Colon (tissue), 2 donors: ENCODE data around the gene RANBP17.
A peak's percentile ranks its signal among the peaks of the same experiment; 100 is the strongest.

Experiments used
- FAIRE-seq: peaks from 2 replicates; lab custom pipeline; 2012; peaks lifted over from hg19 to GRCh38; lab: Jason Lieb, UNC
- donor health status: control.
- donor health status: control.

Gene RANBP17

DNA sequence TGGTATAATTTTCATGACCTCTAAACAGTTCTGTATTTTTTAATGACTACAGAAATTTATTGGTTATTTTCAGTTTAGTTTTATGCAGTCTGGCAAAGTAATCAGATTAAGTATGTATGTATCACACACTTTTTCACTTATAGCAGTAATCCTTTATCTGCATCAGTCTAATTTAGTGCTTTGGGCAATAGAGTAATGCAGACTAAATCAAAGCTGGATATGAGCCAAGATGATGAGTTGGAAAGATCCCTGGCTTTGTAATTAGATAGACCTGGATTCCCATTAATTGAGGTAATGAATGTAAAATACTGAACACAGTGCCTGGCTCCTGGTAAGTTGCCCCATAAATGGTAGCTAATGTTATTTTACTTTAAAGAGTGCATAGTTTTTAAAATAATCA, 231.8 kb downstream of the RANBP17 start:
- no peak for FAIRE-seq

DNA sequence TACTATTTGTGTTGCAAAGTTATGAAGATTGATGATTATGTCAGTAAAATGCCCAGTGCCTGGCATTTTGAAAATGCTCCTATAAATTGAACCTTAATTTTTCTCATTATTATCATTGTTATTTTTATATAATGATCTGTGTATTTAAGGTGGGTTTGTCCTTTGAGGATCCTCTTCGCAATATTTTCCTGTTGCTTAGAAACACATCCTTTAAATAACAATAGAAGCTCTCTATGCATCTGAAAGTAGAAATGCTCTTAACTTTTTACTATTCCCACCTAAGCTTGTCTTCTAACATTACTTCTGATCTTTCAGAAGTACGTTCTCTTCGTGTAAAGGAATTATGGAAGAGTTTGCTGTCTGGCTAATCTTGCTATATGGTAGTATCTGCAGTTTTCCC, 232.5 kb downstream of the RANBP17 start:
- FAIRE-seq, result no peak

DNA sequence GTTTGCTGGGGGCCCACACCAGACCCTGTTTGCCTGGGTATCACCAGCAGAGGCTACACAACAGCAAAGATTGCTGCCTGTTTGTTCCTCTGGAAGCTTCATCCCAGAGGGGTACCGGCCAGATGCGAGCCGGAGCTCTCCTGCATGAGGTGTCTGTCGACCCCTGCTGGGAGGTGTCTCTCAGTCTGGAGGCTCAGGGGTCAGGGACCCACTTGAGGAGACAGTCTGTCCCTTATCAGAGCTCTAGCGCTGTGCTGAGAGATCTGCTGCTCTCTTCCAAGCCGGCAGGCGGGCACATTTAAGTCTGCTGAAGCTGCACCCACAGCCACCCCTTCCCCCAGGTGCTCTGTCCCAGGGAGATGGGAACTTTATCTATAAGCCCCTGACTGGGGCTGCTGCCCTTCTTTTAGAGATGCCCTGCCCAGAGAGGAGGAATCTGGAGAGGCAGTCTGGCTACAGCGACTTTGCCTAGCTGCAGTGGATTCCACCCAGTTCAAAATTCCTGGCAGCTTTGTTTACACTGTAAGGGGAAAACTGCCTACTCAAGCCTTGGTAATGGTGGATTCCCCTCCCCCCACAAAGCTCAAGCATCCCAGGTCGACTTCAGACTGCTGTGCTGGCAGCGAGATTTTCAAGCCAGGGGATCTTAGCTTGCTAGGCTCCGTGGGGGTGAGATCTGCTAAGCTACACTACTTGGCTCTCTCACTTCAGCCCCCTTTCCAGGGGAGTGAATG, 241.2 kb downstream of the RANBP17 start:
- FAIRE-seq, result no peak

DNA sequence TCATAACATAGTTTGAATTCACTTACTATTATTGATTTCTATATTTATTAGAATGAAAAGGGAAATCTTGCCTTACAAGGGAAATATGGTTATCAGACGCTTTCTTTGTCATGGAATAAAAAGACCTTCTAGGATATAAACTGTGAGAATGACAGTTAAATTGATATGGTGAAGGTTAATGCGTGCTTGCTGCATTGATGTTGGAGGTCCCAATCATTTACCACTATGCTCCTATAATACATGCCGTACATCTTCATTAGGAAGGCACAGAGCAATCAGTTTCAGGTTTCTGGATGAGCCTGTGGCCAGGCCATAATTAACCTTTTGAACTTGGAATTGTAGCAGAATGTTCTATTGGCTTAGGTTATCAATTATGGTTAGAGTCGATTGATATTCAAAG, 245.9 kb downstream of the RANBP17 start:
- no peak for FAIRE-seq

DNA sequence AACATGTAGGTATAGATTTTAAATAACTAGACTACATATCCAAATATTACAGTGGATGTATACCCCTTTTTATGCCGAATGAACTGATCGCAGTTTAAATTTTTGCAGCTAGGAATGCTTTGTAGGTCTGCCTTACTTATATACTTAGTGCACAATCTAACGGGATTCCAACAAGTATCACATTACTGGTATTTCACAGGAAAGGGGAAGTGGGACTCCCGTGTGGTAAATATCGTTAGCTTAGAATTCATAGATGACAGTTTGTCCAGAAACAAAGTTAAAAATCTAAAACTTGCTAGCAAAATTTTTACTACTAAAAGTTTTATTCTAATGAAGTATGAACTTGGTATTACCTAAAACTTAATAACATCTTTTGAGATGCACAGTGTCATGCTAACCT, 253.7 kb downstream of the RANBP17 start:
- no peak for FAIRE-seq

DNA sequence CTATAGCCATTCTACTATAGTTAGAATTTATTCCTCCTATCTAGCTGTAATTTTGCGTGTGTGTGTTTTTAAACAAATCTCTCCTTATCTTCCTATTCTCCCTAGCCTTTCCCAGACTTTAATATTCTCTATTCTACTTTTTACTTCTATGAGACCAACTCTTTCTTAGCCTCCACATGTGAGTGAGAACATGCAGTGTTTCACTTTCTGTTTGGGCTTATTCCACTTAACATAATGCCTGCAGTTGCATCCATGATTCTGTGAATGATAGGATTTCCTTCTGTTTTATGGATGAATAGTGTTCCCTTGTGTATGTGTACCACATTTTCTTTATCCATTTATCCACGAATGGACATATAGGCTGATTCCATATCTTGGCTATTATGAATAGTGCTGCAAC, 254.9 kb downstream of the RANBP17 start:
- no peak for FAIRE-seq

DNA sequence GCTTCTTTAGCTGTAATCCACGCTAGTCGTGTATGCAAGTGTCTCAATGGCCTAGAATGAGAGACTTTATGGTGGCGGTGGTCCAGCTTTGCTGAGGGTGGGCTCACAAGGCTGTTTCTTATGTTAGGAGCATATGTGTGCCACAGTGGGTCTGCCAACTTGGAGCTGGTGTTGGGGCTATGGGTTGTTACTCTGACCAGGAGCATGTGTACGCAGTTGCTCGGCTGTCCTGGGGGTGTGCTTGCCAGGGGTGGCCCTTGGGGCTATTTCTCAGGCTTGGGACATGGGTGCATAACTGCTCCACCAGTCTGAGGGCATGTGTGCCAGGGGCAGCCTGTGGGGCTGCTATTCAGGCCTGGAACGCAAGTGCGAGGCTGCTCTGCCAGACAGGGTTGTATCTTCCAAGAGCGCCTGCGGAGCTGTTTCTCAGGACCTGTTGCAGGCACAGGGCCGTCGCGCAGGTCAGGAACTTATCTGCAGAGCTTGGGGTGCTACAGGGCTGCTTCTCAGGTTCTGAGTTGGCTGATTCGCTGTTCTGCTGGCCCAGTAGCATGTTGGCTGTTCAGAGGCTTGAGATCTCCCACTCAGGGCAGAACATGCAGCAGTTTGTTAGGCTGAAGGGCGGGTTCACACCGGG, 259.3 kb downstream of the RANBP17 start:
- no peak for FAIRE-seq

DNA sequence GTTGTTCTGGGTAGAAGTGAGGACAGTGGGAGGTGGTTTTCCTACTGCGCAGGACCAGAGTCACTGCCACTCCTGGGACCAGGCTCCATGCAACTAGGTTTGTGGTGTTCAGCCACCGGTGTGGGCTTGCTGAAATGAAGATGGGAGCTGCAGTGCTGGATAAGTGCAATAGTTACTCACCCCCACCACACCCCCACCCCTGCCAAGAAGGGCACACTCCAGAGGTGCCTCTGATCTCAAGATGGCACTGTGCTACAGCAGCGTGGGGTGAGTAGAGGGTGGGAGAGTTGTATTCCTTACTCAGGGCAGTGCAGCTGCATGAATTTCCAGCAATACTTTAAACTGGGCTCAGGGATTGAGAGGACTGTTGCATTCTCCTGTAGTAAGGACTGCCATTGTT, 259.8 kb downstream of the RANBP17 start:
- FAIRE-seq, result no peak

DNA sequence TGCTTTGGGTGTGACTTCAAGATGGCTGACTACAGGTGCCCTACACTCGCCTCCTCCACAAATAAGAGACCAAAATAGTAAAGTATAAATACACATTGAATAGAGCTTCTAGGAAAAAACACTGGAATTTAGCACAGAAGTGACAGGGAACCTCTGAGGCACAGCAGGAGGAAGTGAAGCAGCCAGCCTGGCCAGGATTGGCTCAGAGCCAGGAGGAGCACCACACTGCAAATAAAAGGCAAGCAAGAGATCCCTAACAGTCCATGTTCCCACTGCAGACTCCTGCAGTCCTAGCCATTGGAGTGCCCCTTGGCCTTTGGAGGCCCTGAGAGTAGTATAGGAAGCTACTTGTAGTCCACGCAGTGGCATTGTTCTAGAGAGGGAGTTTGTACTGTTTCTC, 260.6 kb downstream of the RANBP17 start:
- FAIRE-seq, result no peak

DNA sequence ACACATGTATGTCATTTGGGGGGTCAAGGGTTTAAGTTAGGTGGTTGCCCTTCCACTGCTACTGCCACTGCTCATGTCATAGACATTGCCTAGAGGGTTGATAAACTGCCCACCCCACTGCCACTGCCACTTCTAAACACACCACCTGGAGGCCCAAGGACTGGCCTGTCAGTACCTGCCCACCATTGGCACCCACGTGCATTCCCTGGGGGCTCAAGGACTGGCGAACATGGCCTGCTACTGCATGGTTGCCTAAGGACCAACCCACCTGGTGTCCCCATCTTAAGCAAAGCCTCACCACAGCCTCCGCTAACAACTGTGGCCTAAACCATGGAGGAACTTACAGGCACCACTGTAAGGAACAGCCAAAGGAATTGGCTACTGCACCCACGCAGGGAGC, 261.6 kb downstream of the RANBP17 start:
- no peak for FAIRE-seq

DNA sequence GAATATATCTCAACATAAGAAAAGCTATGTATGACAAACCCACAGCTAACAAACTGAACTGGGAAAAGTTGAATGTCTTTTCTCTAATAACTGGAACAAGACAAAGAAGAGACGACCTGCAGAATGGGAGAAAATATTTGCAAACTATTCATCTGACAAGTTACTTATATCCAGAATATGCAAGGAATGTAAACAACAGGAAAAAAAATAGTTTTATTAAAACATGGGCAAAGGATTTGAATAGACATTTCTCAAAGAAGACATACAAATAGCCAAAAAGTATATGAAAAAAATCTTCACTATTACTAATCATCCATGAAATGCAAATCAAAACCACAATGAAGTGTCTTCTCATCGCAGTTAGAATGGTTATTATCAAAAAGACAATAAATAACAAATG, 265.5 kb downstream of the RANBP17 start:
- no peak for FAIRE-seq

DNA sequence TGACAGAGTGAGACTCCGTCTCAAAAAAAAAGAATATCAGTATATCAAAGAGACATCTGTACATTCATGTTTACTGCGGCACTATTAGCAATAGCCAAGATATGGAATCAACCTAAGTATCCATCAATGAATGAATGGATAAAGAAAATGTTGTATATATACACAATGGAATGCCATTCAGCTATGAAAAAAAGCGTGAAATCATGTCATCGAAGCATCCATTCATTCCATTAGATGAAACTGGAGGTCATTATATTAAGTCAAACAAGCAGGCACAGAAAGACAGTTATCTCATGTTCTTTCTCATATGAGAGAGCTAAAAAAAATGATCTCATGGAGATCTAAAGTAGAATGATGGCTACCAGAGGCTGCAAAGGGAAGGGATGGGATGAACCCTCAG, 266.3 kb downstream of the RANBP17 start:
- no peak for FAIRE-seq

DNA sequence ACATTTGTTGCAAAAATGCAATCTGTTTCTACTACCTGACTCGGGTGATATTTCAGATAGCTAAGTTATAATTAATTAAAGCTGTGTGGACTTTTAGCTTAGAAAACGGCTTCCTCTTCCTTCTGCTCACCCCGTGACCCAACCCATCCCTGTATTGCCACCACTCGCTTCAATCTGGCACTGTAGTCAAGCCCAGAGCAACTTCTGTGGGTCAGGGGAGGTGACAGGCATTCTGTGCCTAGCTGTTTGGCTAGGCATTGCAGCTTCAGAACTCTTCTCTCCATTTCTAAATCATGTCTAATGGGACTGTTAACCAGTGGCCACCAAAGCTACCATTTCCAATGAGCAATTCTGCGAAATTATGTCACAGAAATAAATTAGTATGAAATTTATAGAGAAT, 267.5 kb downstream of the RANBP17 start:
- no peak for FAIRE-seq

DNA sequence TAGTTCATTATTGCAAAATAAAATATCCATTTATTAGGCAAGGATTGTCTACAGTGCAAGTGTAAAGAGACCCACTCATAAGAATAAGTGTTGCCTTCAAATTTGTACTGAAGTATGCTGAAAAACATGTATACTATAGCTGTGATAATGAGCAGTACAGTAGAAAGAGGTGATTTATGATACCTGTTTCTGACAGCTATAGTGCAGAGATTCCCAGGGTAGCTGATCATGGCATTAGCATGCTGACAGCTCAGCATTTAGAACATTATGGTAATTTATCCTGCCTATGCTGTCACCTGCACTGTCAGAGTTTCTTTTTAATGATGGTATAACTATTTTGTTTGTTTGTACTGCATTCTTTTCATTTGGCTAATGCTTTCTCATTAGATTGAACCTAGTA, 269.7 kb downstream of the RANBP17 start:
- FAIRE-seq, result no peak

DNA sequence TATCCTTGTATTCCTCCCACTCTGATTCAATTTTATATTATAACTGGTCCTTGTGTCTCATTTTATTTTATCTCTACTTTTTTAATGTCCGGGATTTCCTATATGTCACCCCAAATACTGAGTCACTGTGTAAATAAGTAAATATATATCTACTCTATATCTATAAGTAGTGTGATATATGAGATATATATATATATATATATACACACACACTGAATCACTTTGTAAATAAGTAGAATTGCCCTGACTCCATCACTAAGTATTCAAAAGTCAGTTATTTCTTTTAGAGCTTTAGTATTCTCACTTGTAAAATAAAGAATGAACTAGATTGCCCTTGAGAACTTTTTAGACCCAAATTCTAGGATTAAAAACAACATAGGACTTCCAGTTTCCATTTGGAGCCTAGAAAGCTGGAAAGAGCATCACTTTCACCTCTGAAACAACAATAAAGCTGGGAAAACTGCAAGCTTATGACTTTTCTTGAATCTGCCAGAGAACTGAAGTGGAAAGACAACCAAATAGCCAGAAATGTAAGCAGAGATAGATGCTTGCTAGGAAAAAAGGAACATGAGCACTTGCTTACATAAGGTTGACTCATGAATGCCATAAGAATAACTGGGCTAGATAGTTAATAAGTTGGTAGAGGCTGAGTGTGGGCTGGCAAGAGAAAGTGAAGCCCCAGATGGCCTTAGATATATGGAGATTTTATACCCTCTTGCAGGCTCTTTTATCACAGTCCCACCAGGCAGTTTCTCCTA, 276.1 kb downstream of the RANBP17 start:
- no peak for FAIRE-seq

DNA sequence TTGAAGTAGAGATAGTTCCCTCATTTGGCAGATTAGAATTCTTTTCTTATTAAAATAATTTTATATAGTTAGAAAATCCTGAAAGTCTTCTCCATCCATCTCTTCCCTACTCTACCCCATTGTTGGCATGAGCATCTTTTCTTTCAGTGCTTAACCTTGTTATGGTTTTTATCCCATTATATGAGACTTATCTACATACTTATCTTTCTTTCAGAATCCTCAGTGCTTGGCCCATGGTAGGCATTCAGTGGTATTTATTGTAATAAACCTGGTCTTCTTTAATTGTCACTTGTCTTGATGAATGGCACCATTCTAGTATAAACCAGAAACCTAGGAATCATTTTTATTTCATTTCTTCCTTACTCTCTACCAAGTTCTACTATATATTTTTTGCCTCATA, 277.4 kb downstream of the RANBP17 start:
- FAIRE-seq, result no peak

DNA sequence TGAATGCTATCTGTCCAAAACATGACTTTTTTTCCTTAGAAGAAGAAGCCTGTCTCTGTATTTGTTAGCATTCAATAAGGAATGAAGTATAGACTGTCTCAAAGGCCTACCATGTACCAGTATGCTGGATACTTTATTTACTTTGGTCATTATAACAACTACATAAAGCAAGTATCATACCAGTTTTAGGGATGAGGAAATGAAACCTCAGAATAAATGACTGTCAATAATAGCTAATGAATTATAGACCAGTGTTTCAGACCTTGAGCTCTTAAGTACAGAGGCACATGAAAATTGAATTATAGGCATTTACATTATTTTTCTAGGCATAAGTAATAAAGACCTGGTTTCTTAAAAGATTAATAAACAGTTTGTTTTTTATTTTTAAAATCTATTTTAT, 280.8 kb downstream of the RANBP17 start:
- no peak for FAIRE-seq

DNA sequence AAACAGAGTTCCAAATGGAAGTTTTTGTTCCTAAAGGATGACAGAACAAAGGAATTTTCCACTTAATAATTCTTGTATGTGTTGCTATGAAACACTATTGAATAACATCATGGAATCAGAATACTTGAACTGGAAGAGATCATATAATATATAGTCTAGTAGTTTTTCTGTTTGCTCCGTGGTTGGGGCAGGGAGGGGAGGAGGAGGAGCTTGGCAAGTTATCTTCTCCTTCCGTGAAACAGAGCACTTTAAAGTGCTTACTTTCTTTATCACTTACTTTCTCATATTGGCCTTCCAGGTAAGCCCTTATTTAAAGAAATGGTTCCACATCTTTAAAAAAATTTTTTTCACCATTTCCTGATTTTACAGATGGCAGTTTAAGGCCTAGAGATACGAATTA, 281.4 kb downstream of the RANBP17 start:
- no peak for FAIRE-seq

DNA sequence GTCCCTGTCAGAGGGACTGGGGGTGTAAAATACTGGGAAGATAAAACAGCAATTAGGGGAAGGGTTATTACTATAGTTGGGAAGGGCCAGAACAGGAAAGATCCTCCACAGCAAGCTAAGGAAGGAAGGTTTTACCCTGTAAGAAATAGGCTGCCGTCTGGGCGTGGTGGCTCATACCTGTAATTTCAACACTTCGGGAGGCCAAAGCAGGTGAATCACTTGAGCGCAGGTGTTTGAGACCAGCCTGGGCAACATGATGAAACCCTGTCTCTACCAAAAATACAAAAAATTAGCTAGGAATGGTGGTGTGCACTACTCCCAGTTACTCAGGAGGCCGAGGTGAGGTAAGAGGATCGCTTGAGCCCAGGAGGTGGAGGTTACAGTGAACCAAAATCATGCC, 282.1 kb downstream of the RANBP17 start:
- FAIRE-seq, result no peak

DNA sequence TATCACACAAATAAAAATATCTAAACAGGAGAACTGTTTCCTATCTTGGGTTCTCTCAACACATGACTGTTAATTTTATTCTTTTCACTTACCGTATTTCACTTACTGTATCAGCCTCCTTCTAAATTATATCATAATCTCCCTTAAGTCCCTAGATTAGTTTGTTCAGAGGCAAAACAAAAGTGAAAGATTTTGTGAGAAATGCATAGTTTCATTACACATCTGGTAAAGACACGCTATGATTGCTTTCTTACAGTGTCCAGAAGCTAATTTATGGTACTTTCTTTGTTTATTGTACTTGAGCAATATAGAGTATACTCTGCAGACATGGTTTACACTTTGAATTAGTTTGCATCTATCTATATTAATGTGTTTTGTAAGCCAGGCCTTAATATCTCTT, 287.5 kb downstream of the RANBP17 start:
- FAIRE-seq, result no peak

DNA sequence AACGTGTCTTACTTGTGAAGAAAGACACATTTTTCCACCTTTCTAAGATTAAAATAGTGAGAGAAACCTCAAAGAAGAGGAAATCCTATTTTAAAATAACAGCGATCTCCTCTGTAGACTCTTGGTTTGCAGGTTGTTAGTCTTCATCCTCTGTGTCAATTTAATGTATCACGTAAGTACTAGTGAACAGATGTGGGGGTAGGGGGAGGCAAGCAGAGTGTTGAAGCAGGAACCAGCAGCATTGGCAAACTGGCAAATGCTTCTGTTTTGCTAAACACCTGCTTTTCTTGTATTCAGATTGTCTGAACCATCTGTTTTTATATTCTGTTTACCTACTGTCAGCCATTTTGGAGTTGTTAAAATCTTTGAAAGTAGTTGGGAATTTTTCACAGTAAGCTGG, 288.0 kb downstream of the RANBP17 start:
- no peak for FAIRE-seq

DNA sequence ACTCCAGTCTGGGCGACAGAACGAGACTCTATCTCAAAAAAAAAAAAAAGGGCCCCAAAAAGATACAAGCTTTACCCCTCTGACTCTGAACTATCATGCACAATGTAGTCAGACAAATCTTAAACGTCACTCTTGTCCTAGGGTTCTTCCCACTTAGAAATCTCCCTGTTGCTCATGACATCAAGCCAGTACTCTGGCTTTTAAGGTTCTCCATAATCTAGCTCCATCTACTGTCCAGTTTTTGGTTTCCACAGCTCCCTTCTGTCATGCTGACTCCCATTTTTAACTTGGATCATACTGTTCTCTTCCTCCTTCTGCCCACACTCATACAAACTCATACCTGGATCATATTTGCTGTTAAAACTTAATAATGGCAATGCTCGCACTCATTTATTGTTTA, 290.6 kb downstream of the RANBP17 start:
- FAIRE-seq, result no peak

DNA sequence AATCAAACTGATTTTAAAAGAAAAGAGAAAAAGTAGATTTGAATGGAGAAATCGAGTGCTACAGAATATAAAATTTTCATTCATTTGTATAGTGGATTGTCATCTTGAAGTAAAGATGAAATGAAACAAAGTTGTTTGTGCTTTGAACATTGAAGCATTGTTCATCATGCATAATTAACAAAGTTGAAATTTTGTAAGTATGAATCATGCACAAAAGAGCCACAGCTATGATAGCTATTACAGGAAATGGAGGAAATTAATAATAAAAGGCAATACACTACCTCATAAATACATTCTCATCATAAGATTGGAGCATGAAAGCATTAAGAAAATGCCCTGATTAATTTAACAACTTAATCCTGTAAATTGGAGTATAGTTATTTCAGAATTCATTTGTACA, 293.8 kb downstream of the RANBP17 start:
- peak; percentile 24 for FAIRE-seq

DNA sequence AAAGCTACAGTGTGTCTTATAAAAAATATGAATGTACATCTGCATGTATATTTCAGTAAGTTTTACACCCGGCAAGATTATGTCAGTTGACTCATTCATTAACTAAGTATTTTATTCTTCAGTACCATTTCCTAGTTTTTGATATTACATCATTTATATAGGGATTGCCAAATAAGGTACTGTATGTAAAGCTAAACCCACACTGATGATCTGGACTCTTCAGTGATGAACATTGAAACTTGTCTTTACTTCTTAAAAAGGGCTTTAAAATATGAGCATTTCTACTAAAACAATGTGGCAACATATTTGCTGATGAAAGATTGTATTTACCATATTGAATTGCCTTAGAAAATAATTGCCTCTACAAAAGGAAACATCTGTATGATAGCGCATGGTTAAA, 295.5 kb downstream of the RANBP17 start:
- no peak for FAIRE-seq
